NCI-H2171 treated with DMSO at 0.1 percent for 48 hours (cell line): ENCODE data around the gene LIN28B.
"Not testable (repeated sequence)": the region's sequence is repeated elsewhere in the genome, so short reads cannot be mapped to it uniquely, and the experiment has no call there.

Experiments used
- DNase-seq: peaks from one replicate; lab custom pipeline; 2025; lab: John Stamatoyannopoulos, UW

Gene LIN28B

DNA sequence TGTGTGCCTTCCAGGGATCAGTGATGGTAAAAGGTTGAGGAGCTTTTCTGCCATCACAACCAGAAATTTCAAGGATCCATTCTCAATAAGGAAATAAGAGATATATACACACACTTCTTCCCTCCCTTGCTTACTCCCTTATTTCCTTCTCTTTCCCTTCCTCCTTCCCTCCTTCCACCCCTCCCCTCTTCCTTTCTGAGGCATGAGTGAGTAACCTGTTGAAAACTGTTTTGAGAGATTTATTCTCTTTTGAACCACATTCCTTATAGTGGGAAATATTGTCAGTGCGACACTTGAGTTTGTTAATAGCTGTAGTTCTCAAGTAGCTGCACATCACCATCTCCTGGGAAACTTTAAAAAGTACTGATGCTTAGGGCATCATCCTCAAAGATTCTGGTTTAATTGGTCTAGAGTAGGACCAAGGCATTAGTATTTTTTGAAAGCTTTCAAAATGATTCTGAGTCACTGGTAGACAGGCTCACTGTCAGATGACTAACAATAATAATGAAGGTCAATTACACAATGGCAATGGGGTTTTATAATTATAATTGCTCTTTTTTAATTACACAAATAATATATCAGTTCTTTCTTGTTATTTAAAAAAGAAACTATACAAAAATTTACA is 113.0 kb downstream of the LIN28B start:
- no peak for DNase-seq

DNA sequence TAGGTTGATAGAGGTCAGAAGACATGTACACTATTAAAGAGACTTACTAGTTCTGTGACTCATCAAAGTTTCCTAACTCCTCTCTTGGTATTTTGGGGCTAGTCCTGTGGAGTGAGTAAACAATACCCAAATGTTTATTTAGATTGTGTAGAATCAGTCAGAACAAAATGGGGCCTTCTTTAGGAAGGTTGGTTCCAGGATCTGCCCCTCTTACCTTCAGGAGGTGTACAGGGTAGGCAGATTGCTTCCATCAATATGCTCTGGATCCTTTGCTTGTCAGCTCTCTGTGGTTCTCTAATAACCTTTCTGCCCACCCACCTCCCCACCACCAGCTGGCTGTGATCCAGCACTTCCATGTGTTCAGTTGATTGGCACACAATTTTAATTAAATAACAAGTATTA is 115.9 kb downstream of the LIN28B start:
- no peak for DNase-seq

DNA sequence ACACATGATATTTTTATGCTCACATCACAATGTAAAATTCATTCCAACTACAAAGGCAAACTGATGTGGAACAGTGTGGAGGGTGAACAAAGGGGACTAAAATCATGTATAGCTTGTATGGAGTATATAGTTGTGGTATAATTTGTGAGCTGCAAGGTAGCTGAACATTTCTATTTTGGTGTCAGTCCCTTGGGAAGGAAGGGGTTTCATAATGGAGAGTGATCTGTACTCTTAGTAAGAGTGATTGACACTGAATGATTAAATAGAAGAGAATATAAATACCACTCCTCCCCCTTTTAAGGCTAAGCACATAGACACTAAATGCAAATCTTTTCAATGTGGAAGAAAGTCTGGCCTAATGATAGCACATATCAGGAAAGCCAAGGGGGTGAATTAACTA is 118.3 kb downstream of the LIN28B start:
- no peak for DNase-seq

DNA sequence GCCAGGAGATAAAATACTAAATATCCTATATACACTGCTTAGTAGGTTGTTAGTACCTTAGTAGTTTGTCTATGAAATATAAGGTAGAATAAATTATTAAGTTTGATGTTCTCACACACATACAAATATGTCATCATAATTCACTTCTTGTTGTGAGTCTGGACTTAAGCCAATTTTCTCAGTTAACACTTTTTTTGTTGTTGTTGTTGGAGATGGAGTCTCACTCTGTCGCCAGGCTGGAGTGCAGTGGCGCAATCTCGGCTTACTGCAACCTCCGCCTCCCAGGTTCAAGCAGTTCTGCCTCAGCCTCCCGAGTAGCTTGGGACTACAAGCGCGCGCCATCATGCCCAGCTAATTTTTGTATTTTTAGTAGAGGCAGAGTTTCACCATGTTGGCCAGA is 119.5 kb downstream of the LIN28B start:
- DNase-seq = peak; percentile 5

DNA sequence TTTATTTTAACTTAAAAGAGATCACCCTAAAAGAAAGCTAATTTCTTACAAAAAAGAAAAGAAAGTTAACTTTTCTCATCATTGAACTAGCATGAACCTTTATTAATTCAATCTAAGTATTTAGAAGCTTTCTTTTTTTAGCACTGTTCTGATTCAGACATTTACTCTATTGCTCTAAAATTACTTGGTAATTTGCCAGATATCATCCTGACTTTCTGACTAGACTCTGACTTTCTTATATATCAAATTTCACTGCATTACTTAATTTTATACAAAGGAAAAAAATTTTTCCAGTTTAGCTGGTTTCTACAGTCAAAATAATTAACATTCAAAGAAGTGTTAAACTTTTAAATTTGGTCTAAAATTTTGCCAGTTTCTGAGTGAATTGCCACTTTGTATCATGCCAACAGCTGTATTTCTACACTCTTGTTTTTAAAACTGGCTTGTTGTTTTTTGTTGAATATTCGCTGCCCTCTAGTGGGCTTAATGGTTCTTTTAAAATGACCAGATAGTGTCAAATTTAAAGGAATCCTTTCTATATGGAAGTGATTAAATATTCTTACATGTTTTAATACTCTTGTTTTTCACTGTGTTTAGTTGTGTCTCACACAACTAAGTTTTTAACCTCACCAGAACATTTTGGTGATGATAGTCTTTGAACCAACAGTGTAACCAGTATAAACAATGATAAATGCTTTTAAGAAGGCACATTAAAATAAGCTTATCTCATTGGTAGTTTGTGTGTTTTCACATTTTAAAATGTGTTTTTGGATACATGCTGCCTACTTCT is 120.9 kb downstream of the LIN28B start:
- peak; percentile 61 for DNase-seq

DNA sequence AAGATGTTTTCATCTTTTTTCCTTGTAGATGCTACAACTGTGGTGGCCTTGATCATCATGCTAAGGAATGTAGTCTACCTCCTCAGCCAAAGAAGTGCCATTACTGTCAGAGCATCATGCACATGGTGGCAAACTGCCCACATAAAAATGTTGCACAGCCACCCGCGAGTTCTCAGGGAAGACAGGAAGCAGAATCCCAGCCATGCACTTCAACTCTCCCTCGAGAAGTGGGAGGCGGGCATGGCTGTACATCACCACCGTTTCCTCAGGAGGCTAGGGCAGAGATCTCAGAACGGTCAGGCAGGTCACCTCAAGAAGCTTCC is 121.4 kb downstream of the LIN28B start:
- DNase-seq = no peak

DNA sequence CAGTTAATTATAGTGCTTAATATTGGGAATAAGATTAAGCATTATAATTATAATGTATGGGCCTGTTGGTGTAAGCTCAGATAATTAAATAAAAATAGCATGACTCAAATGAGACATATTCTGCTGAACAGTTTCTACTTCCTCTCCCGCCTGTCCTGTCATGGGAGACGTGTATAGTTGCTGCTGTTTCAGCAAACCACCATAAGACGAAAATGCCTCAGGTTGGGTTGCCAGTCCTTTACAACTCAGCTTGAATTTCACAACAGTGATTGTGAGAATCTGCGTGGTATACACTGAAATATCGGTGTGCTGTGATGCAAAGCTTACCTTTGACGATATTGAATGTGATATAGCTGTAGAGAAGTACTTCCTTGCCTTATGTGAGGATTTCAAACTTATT is 123.4 kb downstream of the LIN28B start:
- DNase-seq = no peak

DNA sequence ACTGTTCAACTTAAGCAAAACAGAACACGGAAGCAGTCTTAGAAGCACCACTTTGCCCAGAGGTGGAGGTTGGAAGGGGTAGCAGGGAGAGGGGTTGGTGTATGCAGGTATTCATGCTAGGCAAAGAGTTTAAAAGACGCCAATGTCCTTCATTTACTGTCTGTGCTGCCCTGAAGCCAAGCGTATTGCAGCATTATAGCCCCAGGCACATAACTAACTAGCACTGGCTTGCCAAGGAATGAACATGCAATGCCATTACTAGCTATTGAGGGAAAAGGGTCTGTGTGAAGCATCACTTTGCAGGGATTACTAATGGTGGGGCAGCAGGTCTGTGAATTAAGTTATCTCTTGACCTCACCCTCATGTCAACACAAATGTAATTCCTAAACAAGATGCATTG is 124.8 kb downstream of the LIN28B start:
- not testable (repeated sequence) for DNase-seq

DNA sequence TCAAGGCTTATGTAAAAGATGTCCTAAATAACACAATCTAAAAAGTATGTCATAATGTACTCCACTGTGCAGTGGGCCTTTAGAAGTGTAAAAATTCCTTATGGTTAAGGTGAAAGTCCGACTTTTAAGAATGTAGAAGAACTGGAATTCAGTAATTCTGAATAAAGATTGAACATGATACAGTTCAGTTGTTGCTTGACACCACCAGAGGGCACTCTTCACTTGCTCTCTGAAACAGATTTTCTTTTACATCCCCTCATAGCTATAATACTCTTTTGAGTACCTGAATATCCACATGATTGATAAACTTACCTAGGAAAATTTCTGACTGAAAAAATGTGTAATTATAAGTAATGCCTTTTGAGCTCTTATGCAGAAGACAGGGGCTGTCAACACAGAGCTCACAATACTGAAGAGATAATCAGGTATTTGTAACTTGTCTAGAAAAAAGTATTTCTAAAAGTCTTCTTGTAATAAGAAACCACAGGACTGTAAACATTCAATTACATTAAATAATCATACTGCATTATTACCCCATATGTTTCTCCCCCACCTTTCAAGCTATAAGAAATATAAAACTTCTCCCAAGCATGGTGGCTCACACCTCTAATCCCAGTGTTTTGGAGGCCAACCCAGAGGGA is 130.8 kb downstream of the LIN28B start:
- DNase-seq = peak; percentile 80

DNA sequence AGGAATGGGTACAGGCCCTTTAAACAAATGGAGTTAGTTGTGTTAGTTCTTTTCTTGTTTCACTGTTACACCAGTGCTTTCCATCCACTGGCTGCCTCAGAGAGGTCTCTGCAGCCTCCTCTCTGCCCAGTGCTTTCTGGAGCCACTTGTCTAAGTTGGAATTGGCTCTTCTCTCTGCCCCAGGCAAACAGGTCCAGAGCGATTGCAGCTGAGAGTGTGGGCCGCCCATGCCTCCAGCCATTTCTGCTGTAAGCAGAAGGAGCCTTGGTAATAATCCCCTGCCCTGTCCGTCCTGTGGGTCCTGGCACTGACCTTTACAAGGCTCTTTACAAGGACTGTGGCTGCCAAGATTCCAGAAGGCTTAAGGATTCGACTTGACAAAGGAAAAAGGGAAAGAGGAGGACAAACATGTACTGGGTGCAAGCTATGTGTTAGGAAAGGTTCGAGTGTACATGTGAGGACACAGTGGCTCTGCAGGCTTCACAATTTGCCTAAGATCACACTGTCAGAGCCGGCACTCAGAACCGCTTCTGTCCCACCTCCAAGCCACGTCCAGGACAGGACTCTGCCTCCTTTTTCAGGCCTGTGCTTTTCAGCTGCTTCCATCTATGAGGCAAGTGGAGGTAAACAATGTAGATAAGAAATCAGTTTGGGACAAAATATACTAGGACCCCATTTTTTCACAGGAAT is 134.4 kb downstream of the LIN28B start:
- no peak for DNase-seq

DNA sequence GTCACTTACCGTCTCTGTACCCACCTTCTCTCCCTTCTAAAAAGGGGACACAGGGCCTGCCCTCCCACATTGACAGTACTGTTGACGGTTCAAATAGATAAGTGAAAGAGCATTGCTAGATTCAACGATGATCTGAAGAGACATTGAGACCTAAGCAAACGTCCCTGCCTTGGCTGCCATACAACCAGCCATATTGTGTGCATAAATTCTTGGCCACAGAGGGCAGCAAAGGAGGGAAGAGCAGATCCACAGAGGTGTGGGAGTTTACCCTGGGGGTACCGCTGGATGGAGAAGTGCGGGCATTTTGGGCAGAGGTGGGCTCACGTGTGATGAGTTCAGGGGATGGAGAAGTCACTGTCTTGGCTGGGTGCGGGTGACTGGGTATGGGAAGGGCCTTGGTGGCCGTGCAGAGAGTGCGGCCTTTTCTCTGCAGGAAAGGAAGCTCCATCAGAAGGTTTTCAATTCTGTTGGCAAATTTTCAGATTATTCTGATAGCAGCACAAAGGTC is 137.3 kb downstream of the LIN28B start:
- no peak for DNase-seq

DNA sequence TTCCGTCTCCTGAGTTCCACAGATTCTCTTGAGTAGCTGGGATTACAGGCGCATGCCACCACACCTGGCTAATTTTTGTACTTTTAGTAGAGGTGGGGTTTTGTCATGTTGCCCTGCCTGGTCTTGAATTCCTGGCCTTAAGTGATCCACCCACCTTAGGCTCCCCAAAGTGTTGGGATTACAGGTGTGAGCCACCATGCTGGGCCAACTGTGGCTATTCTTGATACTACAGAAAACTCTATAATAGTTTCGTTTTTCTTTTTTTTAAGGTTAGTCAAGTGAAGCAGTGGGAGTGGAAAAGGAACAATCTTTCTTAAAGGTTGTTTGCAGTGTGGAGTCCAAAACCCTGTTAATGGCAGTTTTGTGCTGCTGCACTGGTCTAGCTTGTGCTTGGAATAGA is 138.2 kb downstream of the LIN28B start:
- no peak for DNase-seq

DNA sequence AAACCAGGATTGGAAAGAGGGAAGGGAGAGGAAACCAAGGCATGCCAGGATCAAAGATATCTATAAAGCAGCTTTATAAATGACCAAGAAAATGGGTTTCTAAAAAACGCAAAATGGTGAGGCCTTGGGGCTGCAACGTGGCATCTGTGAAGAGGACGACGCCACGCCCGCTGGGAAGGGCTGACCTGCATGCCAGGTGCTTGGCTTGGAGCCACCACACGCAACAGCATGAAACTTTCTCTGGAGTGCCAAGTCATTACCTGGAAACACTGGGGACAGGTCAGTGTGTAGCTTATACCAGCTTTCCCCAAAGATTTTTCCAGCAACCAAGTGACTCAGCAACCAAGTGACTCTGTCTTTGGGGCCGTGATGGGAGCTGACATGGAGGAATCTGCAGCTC is 140.4 kb downstream of the LIN28B start:
- no peak for DNase-seq

DNA sequence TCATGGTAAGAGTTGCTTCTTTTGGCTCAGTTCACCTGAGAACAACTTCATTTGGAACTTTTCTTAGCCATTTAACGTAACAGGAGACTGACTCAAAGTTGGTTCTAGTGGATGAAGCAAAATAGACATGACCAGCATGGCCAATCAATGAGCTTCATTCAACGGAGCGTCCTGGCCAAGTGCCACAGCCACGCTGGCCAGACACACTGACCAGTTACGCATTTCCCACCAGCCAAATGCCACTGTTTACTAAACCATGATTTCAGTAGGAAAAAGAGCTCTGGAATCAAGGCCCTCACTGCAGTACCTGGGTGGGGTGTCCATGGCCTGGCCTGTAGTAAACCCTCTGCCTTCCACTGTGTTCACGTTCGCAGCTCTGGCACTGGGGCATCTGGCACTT is 142.5 kb downstream of the LIN28B start:
- DNase-seq = no peak

DNA sequence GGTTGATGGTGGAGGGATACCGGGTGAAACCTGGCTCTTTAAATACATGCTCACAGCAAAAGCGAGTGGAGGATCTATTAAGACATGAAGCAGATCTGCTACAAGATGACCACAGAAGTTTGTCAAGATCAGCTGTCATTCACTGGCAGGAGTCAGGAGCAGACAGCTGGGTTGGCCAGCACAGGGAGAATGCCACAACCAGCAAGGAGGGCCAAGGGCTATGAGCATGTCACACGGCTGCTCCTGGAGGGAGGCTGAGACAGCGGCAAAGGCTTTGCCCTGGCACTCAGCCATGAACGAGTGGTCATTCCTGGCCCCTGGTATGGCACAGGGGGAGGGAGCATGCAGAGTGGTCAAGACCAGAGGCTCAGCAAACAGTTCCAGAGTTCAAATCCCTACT is 145.3 kb downstream of the LIN28B start:
- DNase-seq = no peak

DNA sequence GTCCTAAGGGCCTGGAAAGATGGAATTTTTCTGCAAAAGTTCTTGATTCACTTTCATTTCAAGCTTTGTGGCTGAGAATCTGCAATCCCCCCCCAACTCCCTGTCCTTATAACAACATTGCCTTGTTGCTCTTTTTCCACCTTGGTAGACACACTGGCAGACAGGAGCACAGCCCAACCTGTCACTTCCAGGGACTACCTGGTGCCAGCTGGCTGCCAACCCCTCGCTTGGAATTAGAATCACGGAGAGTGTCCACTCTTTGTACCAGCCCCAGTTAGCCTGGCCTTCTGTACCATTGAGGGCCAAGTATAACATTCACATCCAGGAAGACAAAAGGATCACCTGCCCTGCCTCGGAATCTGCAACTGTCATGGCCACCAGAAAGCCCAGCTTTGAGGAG is 148.2 kb downstream of the LIN28B start:
- DNase-seq = no peak

DNA sequence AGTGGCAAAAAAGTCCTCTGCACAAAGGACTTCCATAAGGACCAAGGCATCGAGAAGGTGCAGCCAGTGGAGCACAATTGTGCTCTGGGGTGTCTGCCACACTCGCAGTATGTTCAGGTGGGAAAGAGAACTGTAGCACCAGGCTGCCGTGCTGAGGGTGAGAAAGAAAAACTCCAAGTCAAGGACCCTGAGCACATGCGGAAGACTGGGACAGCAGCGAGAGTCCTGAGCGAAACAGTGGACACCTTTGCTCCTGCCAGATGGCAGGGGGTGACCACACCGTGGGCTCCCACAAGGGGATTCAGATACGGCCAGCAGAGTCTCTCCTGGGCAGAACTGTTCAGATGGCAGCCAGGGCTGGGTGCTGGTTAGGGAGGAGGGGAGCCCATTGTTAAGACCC is 149.4 kb downstream of the LIN28B start:
- DNase-seq = no peak

DNA sequence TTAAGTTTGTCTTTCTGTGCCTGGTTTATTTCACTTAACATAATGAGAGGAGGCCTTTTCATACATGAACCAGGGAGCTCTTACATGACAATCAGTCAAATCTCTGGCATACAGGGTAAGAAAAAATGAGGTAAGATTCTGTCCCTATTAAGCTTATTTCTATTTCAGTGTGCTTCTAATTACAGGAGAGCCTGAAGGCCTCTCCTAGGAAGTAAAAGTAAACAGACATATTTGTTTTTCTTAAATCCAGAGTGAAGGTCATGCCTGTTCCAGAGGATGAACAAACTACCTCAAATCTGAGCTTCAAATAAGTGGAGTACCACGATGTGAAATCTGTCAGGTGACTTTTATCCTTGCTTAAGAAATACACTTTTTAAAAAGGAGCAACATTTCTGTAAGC is 150.3 kb downstream of the LIN28B start:
- DNase-seq = no peak

DNA sequence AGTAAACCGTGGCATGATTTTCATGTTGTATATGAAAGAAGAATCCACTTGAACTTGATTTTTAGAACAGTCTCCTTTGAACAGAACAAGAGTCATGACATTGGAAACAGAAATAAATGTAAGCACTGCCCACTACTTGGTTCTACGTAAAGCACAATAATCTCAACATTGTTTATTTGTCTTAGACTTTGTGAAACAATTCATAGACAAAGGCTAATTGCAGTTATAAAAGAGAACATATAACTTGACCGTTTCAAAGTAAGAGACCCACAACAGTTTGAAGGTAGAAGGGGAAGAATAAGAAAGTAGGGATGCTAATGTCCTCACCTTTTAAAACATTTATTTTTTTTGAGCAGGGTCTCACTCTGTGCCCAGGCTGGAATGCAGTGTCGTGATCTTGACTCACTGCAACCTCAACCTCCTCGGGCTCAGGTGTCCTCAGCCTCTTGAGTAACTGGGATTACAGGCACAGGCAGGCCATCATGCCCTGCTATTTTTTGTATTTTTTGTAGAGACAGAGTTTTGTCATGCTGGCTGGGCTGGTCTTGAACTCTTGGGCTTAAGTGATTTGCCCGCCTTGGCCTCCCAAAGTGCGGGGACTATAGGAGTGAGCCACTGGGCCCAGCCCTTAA is 151.8 kb downstream of the LIN28B start:
- DNase-seq = no peak

DNA sequence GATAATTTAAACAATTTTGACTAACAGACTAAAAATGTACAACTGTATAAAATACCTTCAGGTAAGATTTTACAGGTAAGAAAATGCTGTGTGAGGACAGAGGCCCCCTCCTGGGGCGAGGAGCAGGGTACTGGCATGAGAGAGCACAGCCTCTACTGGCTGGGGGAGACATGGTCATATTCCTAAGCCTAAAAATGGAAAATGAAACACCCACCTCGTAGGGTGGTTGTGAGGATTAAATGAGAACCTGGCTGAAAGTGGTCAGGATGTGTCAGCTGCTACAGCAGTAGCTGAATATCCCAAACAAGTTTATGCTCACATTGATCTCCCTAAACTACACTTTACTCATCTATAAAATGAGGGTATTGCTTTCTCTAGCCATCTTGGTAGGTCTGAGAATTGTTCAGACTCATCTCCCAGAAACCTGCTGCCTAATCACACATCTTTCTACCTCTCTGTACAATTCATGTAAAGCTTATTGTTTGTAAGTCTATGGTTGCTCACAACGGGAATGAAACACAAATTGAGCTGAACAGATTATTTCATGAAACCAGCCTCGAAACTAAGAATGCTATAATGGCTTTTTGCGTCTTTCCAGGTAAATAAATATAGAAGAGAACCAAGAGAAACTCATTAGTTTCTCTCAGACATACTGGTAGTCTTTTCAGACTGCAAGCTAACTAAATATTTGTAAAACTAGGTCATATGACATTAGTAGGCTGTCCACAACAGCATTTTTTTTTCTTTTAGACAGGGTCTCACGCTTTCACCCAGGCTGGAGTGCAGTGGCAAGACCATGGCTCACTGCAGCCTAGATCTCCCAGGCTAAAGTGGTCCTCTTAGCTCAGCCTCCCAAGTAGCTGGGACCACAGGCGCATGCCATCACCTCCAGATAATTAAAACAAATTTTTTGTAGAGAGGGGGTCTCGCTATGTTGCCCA is 153.3 kb downstream of the LIN28B start:
- DNase-seq = no peak

DNA sequence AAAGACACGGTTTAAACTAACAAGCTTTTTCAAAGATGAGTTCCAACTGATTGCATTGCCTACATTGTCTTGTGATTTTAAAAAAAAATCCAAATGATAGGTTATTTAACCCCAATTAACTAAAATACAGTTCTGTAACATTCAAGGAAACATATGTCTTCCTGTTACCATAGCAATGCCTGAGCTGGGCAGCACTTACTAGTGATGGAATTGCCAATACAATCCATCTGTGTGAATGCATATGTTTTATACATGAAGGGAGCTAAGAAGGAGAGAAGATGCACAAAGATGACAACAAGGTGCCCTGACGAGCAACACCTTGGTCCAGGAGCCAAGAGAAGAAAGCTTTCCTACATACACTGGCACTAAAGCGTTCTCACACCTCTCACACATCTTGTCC is 154.2 kb downstream of the LIN28B start:
- DNase-seq = no peak
